ENCODE data around the gene CTDSPL.

The CTDSPL gene

DNA sequence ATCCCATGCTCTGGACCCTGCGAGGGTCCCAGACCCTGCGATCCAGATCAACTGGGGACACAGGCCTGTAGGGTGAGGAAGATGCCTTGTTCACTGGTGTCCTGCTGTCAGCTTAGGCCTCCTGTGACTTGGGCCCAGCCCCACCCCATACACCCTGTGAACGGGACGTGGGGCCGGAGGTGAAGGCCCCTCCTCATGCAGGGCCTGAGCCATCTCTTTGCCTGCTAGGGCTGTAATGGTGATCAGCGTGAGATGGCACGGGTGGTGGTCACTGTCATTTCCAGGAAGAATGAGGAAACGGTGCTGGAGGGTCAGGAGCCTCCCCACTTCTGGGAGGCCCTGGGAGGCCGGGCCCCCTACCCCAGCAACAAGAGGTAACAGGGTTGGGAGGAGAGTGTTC is 141.3 kb downstream of the CTDSPL start:
- TF ChIP-seq, protein P1, sequence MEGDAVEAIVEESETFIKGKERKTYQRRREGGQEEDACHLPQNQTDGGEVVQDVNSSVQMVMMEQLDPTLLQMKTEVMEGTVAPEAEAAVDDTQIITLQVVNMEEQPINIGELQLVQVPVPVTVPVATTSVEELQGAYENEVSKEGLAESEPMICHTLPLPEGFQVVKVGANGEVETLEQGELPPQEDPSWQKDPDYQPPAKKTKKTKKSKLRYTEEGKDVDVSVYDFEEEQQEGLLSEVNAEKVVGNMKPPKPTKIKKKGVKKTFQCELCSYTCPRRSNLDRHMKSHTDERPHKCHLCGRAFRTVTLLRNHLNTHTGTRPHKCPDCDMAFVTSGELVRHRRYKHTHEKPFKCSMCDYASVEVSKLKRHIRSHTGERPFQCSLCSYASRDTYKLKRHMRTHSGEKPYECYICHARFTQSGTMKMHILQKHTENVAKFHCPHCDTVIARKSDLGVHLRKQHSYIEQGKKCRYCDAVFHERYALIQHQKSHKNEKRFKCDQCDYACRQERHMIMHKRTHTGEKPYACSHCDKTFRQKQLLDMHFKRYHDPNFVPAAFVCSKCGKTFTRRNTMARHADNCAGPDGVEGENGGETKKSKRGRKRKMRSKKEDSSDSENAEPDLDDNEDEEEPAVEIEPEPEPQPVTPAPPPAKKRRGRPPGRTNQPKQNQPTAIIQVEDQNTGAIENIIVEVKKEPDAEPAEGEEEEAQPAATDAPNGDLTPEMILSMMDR (conservative IDR thresholded peaks at IDR 0.05; ENCODE audit: low read depth, low read length): no peak
- no peak overlapping the region for H3K4me3 ChIP-seq (ENCODE audit: low read depth, low read length)
- DNase-seq (ENCODE audit: low read depth): no peak

DNA sequence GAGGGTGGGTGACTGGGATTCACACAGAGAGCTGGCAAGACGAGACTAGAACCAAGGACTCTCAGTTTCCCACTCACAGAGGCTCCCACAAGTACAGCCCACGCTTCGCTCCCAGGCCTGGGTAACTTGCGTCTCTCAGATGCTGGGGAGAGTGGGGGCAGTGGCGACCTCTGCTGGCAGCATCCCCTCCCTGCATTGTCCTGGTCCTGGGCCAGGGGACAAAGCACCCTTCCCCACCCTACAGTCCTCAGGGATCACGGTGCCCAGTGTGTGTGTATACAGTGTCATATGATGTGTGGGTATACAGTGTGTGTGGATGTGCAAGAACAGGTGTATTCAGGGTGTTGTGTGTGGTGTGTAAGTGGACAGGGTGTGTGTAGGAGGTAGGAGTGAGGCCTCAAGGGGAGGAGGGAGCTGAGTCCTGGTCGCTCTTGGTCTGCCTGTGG is 141.7 kb downstream of the CTDSPL start:
- TF ChIP-seq, protein P1 (conservative IDR thresholded peaks at IDR 0.05; ENCODE audit: low read depth, low read length): peak; percentile 95
- H3K4me3 ChIP-seq (ENCODE audit: low read depth, low read length): no peak overlapping the region
- DNase-seq (ENCODE audit: low read depth): peak; percentile 68

DNA sequence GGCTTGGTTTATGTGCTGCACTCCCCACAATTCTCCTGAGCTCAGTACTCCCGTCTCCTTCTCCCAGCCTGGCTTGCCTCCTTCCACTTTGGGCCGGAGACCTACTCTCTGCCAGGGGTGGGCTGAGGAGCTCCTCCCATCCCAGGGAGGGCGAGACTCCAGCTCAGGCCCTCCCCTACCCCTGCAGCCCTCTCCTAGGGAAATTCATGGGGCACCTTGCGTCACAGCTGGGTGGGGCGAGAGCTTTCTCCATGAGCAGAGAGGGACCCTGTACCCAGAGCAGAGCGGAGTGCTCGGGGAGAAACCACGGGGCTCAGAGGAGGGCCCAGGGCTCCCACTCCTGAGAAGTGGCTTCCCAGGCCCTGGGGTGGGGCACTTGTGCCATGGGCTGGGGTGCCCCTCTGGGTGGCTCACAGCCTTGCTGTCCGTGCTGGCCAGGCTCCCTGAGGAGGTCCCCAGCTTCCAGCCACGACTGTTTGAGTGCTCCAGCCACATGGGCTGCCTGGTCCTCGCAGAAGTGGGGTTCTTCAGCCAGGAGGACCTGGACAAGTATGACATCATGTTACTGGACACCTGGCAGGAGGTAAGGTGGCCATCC is 142.2 kb downstream of the CTDSPL start:
- no peak overlapping the region for H3K4me3 ChIP-seq (ENCODE audit: low read depth, low read length)
- DNase-seq (ENCODE audit: low read depth): no peak
- TF ChIP-seq, protein P1 (conservative IDR thresholded peaks at IDR 0.05; ENCODE audit: low read depth, low read length): no peak

DNA sequence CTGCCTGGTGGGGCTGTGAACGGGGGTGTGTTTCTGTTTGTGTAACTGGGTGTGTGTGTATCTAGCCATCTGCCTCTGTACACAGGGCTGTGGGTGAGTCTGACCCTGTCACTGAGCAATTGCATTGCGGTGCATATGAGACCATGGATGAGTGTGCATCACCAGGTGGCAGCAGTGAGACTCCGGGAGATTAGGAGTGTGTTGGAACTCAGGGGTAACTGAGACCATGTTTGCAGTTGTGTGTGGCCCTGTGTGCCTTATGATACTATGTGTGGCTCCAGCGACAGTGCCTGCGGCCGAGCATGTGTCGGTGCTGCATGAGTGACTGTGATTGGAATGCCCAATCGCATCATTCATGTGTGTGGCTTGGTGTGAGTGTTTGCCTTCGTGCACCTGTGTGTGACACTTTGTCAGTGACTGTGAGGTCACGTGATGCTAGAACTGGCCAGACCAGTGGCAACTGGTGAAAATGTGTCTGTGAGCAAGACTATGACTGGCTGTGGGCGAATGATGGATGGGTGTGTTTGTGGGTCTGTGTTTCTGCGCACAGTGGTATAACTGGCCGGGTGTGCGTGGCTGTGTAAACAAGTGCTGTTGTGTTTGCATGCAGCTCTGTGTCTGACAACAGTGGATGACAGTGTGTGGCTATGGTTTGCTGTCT is 142.9 kb downstream of the CTDSPL start:
- peak; percentile 75 for DNase-seq (ENCODE audit: low read depth)
- TF ChIP-seq, protein P1 (conservative IDR thresholded peaks at IDR 0.05; ENCODE audit: low read depth, low read length): peak; percentile 85
- H3K4me3 ChIP-seq (ENCODE audit: low read depth, low read length): no peak overlapping the region

DNA sequence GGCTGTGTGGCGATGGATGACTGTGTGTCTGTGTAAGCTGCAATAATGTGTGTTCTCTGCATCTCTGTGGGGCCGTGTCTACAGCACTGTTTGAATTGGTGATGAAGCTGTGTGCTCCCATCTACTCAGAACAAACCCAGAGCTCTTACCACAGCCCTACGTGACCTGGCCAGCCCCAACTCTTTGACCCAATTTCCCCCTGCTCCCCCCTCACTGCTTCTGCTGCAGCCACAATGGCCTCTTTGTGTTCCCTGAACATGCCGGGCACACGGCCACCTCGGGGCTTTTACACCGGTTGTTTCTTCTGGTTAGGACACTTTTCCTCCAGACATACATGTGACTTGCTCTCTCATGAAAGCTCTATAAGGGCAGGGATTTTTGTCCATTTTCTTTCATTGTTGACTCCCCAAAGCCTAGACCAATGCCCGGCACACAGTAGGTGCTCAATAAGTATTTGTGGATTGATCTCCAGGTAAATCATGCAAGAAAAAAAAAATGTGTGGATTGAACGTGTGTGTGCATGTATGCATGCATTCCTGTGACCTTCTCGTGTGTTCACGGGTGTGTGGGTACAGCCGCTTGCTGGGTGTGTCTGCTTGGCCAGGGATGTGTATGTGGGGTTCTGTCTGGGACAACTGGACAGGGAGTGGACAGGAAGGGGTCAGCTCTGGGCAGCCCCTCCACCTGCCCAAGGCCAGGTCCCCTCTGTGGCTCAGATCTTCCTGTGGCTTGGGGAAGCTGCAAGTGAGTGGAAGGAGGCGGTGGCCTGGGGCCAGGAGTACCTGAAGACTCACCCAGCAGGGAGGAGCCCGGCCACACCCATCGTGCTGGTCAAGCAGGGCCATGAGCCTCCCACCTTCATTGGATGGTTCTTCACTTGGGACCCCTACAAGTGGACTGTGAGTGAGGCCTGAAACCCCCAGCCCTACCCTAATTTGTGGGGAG is 143.7 kb downstream of the CTDSPL start:
- TF ChIP-seq, protein P1 (conservative IDR thresholded peaks at IDR 0.05; ENCODE audit: low read depth, low read length): no peak
- H3K4me3 ChIP-seq (ENCODE audit: low read depth, low read length): no peak overlapping the region
- DNase-seq (ENCODE audit: low read depth): no peak

DNA sequence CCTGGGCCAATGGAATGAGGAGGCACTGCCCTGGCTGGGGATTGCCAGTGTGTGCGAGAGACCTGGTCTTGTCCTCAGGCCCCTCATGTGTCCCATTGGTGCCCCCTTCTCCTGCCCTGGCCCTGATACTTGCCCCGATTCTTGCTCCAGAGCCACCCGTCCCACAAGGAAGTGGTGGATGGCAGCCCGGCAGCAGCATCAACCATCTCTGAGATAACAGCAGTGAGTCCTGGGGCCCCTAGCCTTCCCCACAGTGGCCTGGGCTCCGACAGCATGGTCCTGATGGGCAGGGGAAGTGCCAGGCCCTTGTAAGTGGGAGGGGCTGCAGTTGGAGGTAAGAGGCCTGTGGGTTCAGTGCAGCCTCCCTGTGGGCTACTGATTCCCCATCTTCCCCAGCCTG is 144.4 kb downstream of the CTDSPL start:
- H3K4me3 ChIP-seq (ENCODE audit: low read depth, low read length): no peak overlapping the region
- no peak for DNase-seq (ENCODE audit: low read depth)
- TF ChIP-seq, protein P1 (conservative IDR thresholded peaks at IDR 0.05; ENCODE audit: low read depth, low read length): no peak

Measured in choroid plexus epithelial cell (primary cell).